BJ (cell line): ENCODE results near the gene BHLHE40. TPM values are rescaled to one million over a fixed set of nuclear protein-coding genes. Genes with fewer than 3 reads are reported as not detected.

Source experiments
- CTCF ChIA-PET: fragments of 350-600 bp; formaldehyde crosslinking; extraction: SDS; loops from one replicate; lab custom pipeline; 2021; ENCODE audit warnings: antibody characterized with exemption, inconsistent platforms; lab: Yijun Ruan, JAX
- POLR2A ChIA-PET: fragments of 300-600 bp; sonication (Branson Sonifier 250); formaldehyde crosslinking; extraction: SDS; loops from one replicate; lab custom pipeline; 2021; ENCODE audit warnings: antibody characterized with exemption; lab: Charles Lee
- DNase-seq: peaks from one replicate; pipeline ENCODE4 v3.0.0-alpha.2; 2011; ENCODE audit warnings: low read depth
- H3K27me3 ChIP-seq: 2 replicates; pipeline ENCODE4 v1.6.0; 2011; ENCODE audit warnings: low read length; ENCODE audit not compliant: control insufficient read depth, insufficient read depth
- H3K36me3 ChIP-seq: 2 replicates; pipeline ENCODE4 v1.5.1; 2011; ENCODE audit warnings: low read length; ENCODE audit not compliant: control insufficient read depth, insufficient read depth
- H3K4me3 ChIP-seq: 2 replicates; pipeline ENCODE4 v1.5.1; 2011; ENCODE audit warnings: low read depth, mild to moderate bottlenecking, control low read depth, low read length
- polyA plus RNA-seq: library from polyadenylated mRNA; depleted of rRNA; stranded (reverse); fragments of >200 nt; gene quantifications from 2 replicates; pipeline ENCODE4 v1.2.3, GENCODE V29; 2011
- TF ChIP-seq, protein P1 (sequence below): IDR thresholded peaks from 2 replicates; pipeline ENCODE4 v1.5.1; 2011; ENCODE audit warnings: low read depth, mild to moderate bottlenecking, control low read depth, inconsistent platforms, low read length, moderate library complexity; ENCODE audit not compliant: insufficient read depth

The BHLHE40 gene
- polyA plus RNA-seq, 1 experiment = 18.8 TPM

DNA sequence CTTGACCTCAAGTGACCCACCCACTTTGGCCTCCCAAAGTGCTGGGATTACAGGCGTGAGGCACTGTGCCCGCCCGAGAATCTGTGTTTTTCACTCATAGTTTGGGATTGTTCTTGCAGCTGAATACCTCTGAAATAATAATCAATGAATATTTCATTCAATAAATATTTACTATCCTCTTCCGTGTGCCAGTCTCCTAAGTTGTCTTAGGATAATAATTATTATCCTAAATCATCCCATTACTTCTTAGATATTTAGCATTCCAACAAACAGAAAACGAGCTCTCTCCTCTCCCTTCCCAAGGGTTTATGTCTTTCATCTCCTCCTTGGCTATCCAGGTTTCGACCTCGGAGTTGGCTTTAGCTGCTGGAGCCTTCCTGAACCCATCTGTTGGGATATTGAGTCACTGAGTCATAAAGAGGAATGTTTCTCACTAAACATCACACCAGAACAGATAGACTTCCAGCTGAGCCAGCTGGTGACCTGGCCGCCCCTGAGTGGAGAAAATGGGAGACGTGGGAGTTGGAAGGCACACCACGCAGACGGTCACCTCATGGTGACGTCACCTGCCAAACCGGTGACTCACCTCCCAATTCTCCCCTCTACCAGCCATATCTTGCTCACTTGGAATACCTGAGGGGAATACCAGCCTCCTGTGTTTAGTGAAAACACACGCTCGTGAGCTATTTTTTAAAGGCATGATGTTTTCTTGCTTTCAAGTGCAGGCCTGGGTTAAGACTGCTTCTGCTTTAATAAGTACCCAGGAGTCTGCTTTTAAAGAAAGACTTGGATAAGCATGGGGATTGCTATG, 43.9 kb downstream of the BHLHE40 start:
- no peaks in the 10 kb centered on the region for H3K36me3 ChIP-seq
- POLR2A ChIA-PET = interaction anchor here (0.6 kb wide), 1 partner anchor 51 kb away, joined by 4 read pairs; no protein-coding TSS in a partner anchor
- H3K27me3 ChIP-seq = no peaks in the 10 kb centered on the region
- CTCF ChIA-PET = interaction anchor here (0.7 to 7.7 kb wide), 9 partner anchors 11 to 313 kb away, joined by 3 to 98 read pairs (median 5); no protein-coding TSS in a partner anchor
- TF ChIP-seq, protein P1, sequence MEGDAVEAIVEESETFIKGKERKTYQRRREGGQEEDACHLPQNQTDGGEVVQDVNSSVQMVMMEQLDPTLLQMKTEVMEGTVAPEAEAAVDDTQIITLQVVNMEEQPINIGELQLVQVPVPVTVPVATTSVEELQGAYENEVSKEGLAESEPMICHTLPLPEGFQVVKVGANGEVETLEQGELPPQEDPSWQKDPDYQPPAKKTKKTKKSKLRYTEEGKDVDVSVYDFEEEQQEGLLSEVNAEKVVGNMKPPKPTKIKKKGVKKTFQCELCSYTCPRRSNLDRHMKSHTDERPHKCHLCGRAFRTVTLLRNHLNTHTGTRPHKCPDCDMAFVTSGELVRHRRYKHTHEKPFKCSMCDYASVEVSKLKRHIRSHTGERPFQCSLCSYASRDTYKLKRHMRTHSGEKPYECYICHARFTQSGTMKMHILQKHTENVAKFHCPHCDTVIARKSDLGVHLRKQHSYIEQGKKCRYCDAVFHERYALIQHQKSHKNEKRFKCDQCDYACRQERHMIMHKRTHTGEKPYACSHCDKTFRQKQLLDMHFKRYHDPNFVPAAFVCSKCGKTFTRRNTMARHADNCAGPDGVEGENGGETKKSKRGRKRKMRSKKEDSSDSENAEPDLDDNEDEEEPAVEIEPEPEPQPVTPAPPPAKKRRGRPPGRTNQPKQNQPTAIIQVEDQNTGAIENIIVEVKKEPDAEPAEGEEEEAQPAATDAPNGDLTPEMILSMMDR = no peak
- DNase-seq = peak; percentile 98
- no peak overlapping the region for H3K4me3 ChIP-seq

DNA sequence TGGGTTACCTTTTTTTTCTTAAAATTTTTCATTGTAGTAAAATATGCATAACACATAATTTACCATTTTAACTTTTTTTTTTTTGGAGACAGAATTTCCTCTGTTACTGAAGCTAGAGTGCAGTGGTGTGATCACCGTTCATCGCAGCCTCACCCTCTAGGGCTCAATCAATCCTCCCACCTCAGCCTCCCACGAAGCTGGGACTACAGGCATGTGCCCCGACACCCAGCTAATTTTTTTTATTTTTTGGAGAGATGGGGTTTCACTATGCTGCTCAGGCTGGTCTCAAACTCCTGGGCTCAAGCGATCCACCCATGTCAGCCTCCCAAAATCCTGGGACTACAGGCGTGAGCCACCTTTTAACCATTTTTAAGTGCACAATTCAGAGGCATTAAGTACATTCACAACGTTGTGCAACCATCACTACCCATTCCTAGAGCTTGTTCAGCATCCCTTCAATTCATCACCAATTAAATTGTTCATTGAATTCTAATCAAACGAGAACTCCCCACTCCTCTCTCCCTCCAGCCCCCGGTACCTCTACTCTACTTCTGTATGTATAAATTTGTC, 44.6 kb downstream of the BHLHE40 start:
- Histone ChIP-seq H3K4me3 (no peak overlapping the region), H3K27me3 (no peaks in the 10 kb centered on the region), H3K36me3 (no peaks in the 10 kb centered on the region)
- DNase-seq = no peak
- ChIA-PET POLR2A (interaction anchor here (0.6 kb wide), 1 partner anchor 52 kb away, joined by 4 read pairs; no protein-coding TSS in a partner anchor), CTCF (interaction anchor here (0.9 to 7.7 kb wide), 7 partner anchors 12 to 313 kb away, joined by 3 to 98 read pairs (median 6); no protein-coding TSS in a partner anchor)
- TF ChIP-seq, protein P1 = no peak

DNA sequence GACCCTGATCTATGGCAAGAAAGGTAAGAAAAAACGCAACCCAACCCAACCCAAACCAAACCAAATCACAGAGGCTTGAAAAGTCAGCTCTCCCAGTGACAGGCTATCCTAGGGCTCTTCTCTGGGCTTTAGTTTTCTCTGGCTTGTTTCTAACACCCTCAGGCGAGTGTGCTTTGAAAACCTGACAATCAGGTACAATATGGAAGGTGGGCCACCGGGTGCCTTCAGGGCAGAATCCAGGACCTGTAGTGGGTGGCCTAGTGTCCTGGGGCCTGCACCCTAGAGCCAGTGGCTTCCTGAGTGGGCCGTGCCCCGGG, 46.8 kb downstream of the BHLHE40 start:
- H3K27me3 ChIP-seq = no peaks in the 10 kb centered on the region
- POLR2A ChIA-PET = no interaction called here
- CTCF ChIA-PET = interaction anchor here (0.6 to 7.7 kb wide), 25 partner anchors 8 to 522 kb away, joined by 3 to 98 read pairs (median 4); partner anchors contain the start of gene BHLHE40
- no peak for DNase-seq
- TF ChIP-seq, protein P1 = no peak
- H3K4me3 ChIP-seq = peak overlapping the region; percentile 50
- H3K36me3 ChIP-seq = no peaks in the 10 kb centered on the region

DNA sequence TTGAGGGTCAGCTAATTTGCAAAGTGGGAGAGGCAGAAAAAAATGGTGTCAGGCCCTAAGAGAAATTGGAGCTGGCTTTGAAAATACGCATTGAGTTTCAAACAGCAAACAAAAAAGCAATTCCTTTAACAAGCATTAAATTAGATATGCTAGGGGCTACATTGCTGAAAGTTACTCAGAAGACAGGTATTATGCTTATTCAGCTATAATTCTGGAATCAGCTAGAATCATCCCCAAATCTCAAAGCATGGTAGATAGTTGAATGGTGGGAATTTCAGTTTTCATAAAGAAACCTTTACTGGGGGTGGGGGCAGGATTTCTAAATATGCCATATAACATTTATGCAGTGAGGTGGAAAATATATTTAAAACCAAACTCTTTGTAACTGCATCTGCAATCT, 50.5 kb downstream of the BHLHE40 start:
- Histone ChIP-seq H3K4me3 (no peak overlapping the region), H3K27me3 (no peaks in the 10 kb centered on the region), H3K36me3 (no peaks in the 10 kb centered on the region)
- ChIA-PET CTCF (interaction anchor here (2.5 to 7.7 kb wide), 2 partner anchors 14 to 319 kb away, joined by 5 to 98 read pairs; no protein-coding TSS in a partner anchor), POLR2A (no interaction called here)
- TF ChIP-seq, protein P1 = no peak
- no peak for DNase-seq

DNA sequence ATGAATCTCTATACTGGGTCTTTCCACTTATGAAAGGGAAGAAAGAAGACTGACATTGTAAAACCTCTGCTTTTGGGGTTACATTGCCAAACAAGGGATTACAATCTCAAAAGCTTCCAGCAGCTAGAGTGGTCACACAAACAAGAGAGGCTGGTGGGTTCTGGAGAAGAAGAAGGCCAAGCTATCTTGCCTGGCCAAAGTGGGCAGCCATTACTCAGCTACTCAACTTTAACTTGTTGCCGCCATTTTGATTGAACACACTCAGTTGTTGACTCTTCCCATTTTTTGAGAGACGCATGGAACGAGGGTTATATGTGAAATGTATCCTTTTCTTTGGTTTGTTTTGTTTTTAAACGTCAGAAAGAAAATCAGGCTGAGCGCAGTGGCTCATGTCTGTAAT, 50.9 kb downstream of the BHLHE40 start:
- DNase-seq = no peak
- POLR2A ChIA-PET = no interaction called here
- CTCF ChIA-PET = interaction anchor here (2.5 to 7.7 kb wide), 2 partner anchors 14 to 320 kb away, joined by 5 to 98 read pairs; no protein-coding TSS in a partner anchor
- Histone ChIP-seq H3K4me3 (no peak overlapping the region), H3K27me3 (no peaks in the 10 kb centered on the region), H3K36me3 (no peaks in the 10 kb centered on the region)
- TF ChIP-seq, protein P1 = no peak
